Measurements from ENCODE around the gene CELA2A. TPM values are rescaled to one million over a fixed set of nuclear protein-coding genes. Genes with fewer than 3 reads are reported as not detected.
"Not testable (repeated sequence)": the region's sequence is repeated elsewhere in the genome, so short reads cannot be mapped to it uniquely, and the experiment has no call there.

Gene CELA2A
- total RNA-seq, 2 donors from 2014 or later, result not detected

DNA sequence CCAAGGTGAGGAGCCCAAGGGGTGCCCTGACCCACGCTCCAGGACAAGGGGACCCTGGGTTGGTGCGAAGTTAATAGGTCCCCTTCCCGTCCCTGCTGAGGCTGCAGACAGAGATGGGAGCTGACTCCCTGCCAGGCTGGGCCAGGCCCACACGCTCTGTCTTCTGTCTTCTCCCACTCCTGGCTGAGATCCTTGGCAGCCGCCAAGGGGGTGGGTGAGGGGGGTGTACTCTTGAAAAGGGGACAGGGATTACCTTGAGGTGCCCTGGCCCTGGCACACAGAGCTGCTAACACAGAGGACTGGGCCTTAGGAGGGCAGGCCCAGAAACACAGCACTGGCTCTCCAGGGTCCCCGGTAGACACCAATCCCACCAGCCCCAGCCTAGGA, 29.3 kb upstream of the CELA2A start:
- 90 to 96% methylated on average over 2 to 6 of the region's 6 CpGs for WGBS, 2 experiments (ENCODE audit: insufficient coverage in 1 of 2, insufficient read length in 1 of 2)
- Histone ChIP-seq H3K9ac (ENCODE audit: extremely low read depth, low read length, poor library complexity, severe bottlenecking) (no peak overlapping the region), H3K9me3 (ENCODE audit: control insufficient read depth, low read length) (no peaks in the 10 kb centered on the region), H3K4me3 (ENCODE audit: low read length) (no peak overlapping the region), H3K36me3 (ENCODE audit: control insufficient read depth, insufficient read depth, low read length) (peaks cover 15% of the 10 kb centered on the region), H3K27ac (ENCODE audit: low read depth, low read length) (no peak overlapping the region), H3K4me1 (ENCODE audit: control insufficient read depth, insufficient read depth, low read length) (no peaks in the 10 kb centered on the region), H3K27me3 (ENCODE audit: control insufficient read depth, insufficient read depth, low read length, poor library complexity, severe bottlenecking) (no peaks in the 10 kb centered on the region)
- H3K36me3 Mint-ChIP-seq (ENCODE audit: low read depth), result peaks cover 26% of the 10 kb centered on the region
- no peaks in the 10 kb centered on the region for H3K9me3 Mint-ChIP-seq
- no peak overlapping the region for H3K4me3 Mint-ChIP-seq
- TF ChIP-seq, protein P1, sequence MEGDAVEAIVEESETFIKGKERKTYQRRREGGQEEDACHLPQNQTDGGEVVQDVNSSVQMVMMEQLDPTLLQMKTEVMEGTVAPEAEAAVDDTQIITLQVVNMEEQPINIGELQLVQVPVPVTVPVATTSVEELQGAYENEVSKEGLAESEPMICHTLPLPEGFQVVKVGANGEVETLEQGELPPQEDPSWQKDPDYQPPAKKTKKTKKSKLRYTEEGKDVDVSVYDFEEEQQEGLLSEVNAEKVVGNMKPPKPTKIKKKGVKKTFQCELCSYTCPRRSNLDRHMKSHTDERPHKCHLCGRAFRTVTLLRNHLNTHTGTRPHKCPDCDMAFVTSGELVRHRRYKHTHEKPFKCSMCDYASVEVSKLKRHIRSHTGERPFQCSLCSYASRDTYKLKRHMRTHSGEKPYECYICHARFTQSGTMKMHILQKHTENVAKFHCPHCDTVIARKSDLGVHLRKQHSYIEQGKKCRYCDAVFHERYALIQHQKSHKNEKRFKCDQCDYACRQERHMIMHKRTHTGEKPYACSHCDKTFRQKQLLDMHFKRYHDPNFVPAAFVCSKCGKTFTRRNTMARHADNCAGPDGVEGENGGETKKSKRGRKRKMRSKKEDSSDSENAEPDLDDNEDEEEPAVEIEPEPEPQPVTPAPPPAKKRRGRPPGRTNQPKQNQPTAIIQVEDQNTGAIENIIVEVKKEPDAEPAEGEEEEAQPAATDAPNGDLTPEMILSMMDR (conservative IDR thresholded peaks at IDR 0.05), result no peak
- no peaks in the 10 kb centered on the region for H3K27me3 Mint-ChIP-seq (ENCODE audit: insufficient read depth)
- no peak overlapping the region for H3K27ac Mint-ChIP-seq
- DNase-seq, result no peak
- peaks cover 3% of the 10 kb centered on the region for H3K4me1 Mint-ChIP-seq

DNA sequence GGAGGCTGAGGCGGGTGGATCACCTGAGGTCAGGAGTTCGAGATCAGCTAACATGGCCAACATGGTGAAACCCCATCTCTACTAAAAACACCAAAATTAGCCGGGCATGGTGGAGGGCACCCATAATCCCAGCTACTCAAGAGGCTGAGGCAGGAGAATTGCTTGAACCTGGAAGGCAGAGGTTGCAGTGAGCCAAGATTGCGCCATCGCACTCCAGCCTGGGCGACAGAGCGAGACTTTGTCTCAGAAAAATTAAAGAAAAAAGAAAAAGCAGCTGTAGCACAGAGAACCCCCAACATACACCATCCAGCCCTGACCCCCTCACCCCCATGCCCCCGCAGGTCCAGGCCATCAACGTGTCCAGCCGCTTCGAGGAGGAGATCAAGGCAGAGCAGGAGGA, 28.3 kb upstream of the CELA2A start:
- H3K4me3 Mint-ChIP-seq; DNase-seq; H3K9me3 ChIP-seq (ENCODE audit: control insufficient read depth, low read length); H3K9ac ChIP-seq (ENCODE audit: extremely low read depth, low read length, poor library complexity, severe bottlenecking); H3K9me3 Mint-ChIP-seq; H3K4me3 ChIP-seq (ENCODE audit: low read length); H3K27me3 ChIP-seq (ENCODE audit: control insufficient read depth, insufficient read depth, low read length, poor library complexity, severe bottlenecking); H3K27me3 Mint-ChIP-seq (ENCODE audit: insufficient read depth); H3K4me1 Mint-ChIP-seq; H3K27ac ChIP-seq (ENCODE audit: low read depth, low read length); H3K4me1 ChIP-seq (ENCODE audit: control insufficient read depth, insufficient read depth, low read length); H3K27ac Mint-ChIP-seq: not testable (repeated sequence)
- WGBS, 2 experiments (ENCODE audit: insufficient coverage in 1 of 2, insufficient read length in 1 of 2), result 95 to 96% methylated on average over 4 to 11 of the region's 11 CpGs
- H3K36me3 Mint-ChIP-seq (ENCODE audit: low read depth), result peaks cover 24% of the 10 kb centered on the region
- peaks cover 15% of the 10 kb centered on the region for H3K36me3 ChIP-seq (ENCODE audit: control insufficient read depth, insufficient read depth, low read length)

DNA sequence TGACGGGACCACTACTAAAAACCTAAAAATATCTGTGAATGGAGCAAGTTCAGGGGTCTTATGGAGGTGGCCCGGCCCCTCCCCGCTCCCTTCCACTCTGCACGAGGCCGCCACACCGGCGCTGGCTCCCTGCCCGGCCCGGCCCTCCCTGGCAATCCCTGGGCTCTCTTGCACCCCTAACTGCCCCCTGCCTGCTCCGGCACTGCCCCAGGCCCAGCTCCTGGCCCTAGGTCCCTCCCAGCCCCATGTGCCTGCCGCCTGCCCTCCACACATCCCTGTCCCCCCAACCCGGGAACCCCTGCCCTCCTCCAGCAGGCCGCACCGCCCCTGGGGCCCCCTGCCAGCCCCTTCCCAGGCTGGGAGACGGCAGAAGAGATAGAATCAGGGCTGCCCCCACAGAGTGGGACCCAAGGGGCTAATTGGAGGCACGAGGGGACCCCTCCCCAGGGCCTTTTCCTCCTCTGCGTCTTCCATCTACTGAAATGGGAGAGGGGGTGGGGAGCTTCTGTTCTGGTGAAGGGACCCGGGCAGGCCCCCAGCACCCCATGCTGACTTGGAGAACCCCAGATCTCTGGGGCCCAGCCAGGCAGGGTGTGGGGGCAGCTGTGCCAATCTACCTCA, 27.6 kb upstream of the CELA2A start:
- DNase-seq, result no peak
- no peaks in the 10 kb centered on the region for H3K9me3 ChIP-seq (ENCODE audit: control insufficient read depth, low read length)
- peaks cover 15% of the 10 kb centered on the region for H3K36me3 ChIP-seq (ENCODE audit: control insufficient read depth, insufficient read depth, low read length)
- Mint-ChIP-seq H3K27ac (no peak overlapping the region), H3K36me3 (ENCODE audit: low read depth) (peaks cover 24% of the 10 kb centered on the region), H3K4me1 (peaks cover 4% of the 10 kb centered on the region), H3K27me3 (ENCODE audit: insufficient read depth) (no peaks in the 10 kb centered on the region), H3K4me3 (no peak overlapping the region), H3K9me3 (no peaks in the 10 kb centered on the region)
- no peaks in the 10 kb centered on the region for H3K4me1 ChIP-seq (ENCODE audit: control insufficient read depth, insufficient read depth, low read length)
- WGBS, 2 experiments (ENCODE audit: insufficient coverage in 1 of 2, insufficient read length in 1 of 2), result 89 to 94% methylated on average over 6 to 17 of the region's 18 CpGs
- no peak overlapping the region for H3K27ac ChIP-seq (ENCODE audit: low read depth, low read length)
- TF ChIP-seq, protein P1 (conservative IDR thresholded peaks at IDR 0.05), result no peak
- H3K9ac ChIP-seq (ENCODE audit: extremely low read depth, low read length, poor library complexity, severe bottlenecking), result no peak overlapping the region
- no peak overlapping the region for H3K4me3 ChIP-seq (ENCODE audit: low read length)
- H3K27me3 ChIP-seq (ENCODE audit: control insufficient read depth, insufficient read depth, low read length, poor library complexity, severe bottlenecking), result no peaks in the 10 kb centered on the region

DNA sequence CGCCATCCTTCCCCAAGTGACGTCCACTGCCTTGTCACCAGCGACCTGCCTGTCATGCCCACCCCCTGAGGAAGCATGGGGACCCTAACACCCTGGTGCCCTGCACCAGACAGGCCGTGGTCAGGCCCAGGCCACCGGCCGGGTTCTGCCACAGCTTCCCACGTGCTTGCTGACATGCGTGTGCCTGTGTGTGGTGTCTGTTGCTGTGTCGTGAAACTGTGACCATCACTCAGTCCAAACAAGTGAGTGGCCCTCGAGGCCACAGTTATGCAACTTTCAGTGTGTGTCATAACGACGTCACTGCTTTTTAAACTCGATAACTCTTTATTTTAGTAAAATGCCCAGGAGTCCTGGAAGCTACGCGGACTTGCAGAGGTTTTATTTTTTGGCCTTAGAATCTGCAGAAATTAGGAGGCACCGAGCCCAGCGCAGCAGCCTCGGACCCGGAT, 26.8 kb upstream of the CELA2A start:
- 95 to 96% methylated on average over 15 to 19 of the region's 19 CpGs for WGBS, 2 experiments (ENCODE audit: insufficient coverage in 1 of 2, insufficient read length in 1 of 2)
- H3K4me1 Mint-ChIP-seq, result peaks cover 4% of the 10 kb centered on the region
- no peak overlapping the region for H3K27ac Mint-ChIP-seq

More for the DNA sequence above, 26.8 kb upstream of the CELA2A start:
- DNase-seq, result no peak
- Histone ChIP-seq H3K4me3 (ENCODE audit: low read length) (no peak overlapping the region), H3K4me1 (ENCODE audit: control insufficient read depth, insufficient read depth, low read length) (no peaks in the 10 kb centered on the region), H3K9ac (ENCODE audit: extremely low read depth, low read length, poor library complexity, severe bottlenecking) (no peak overlapping the region), H3K9me3 (ENCODE audit: control insufficient read depth, low read length) (no peaks in the 10 kb centered on the region), H3K27ac (ENCODE audit: low read depth, low read length) (no peak overlapping the region), H3K36me3 (ENCODE audit: control insufficient read depth, insufficient read depth, low read length) (peaks cover 15% of the 10 kb centered on the region), H3K27me3 (ENCODE audit: control insufficient read depth, insufficient read depth, low read length, poor library complexity, severe bottlenecking) (no peaks in the 10 kb centered on the region)
- H3K9me3 Mint-ChIP-seq, result no peaks in the 10 kb centered on the region
- no peak overlapping the region for H3K4me3 Mint-ChIP-seq
- no peaks in the 10 kb centered on the region for H3K27me3 Mint-ChIP-seq (ENCODE audit: insufficient read depth)
- TF ChIP-seq, protein P1 (conservative IDR thresholded peaks at IDR 0.05), result no peak
- peaks cover 19% of the 10 kb centered on the region for H3K36me3 Mint-ChIP-seq (ENCODE audit: low read depth)

Data from endodermal cell (in vitro differentiated cells).